Measurements from ENCODE around the gene GPC6.

Gene GPC6

DNA sequence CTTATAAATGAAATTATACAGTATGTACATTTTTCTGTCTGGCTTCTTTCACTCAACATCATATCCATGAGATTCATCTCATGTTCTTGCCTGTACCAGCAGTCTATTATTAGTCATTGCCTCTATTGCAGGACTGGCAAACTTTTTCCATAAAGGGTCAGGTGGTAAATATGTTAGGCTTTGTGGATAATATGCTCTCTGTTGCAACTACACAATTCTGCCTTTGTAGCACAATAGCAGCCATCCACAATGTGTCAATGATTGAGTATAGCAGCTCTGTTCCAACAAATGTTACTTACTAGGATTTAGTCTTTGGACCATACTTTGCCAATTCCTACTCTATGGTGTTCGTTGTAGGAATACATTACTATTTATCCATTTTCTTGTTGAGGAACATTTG, 948.5 kb downstream of the GPC6 start:
- in situ Hi-C loops (cut with HindIII; ENCODE audit: low sequenced_read_pairs): no loop called here
- H3K4me3 ChIP-seq (ENCODE audit: low read depth, low read length): no peak overlapping the region
- TF ChIP-seq, protein P1, sequence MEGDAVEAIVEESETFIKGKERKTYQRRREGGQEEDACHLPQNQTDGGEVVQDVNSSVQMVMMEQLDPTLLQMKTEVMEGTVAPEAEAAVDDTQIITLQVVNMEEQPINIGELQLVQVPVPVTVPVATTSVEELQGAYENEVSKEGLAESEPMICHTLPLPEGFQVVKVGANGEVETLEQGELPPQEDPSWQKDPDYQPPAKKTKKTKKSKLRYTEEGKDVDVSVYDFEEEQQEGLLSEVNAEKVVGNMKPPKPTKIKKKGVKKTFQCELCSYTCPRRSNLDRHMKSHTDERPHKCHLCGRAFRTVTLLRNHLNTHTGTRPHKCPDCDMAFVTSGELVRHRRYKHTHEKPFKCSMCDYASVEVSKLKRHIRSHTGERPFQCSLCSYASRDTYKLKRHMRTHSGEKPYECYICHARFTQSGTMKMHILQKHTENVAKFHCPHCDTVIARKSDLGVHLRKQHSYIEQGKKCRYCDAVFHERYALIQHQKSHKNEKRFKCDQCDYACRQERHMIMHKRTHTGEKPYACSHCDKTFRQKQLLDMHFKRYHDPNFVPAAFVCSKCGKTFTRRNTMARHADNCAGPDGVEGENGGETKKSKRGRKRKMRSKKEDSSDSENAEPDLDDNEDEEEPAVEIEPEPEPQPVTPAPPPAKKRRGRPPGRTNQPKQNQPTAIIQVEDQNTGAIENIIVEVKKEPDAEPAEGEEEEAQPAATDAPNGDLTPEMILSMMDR (IDR thresholded peaks at IDR 0.05; ENCODE audit: low read depth, low read length): no peak
- DNase-seq (ENCODE audit: low read depth, low spot score): no peak

GRCh38 chr13:94176561-94176960, 950.0 kb downstream of the GPC6 start:
- no peak overlapping the region for H3K4me3 ChIP-seq (ENCODE audit: low read depth, low read length)
- TF ChIP-seq, protein P1 (IDR thresholded peaks at IDR 0.05; ENCODE audit: low read depth, low read length): no peak
- in situ Hi-C loops (cut with HindIII; ENCODE audit: low sequenced_read_pairs): no loop called here
- peak; percentile 12 for DNase-seq (ENCODE audit: low read depth, low spot score)

DNA sequence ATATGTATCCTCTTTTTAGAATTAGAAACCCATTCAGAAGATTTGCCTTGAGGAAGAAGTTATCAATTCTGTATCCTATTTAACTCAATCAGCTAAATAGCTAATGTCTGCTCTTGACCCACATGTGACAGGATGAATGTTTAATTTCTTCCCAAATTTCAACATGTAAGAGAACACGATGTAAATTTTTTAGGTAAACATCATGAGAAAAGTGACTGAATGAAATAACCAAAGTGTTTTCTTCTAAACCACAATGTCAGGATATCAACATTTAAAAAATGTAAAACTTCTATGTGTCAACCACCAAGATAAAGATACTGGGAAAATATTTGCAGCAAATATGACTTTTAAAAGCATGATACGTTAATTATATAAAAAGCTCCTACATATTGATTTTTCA, 950.4 kb downstream of the GPC6 start:
- DNase-seq (ENCODE audit: low read depth, low spot score): no peak
- no peak overlapping the region for H3K4me3 ChIP-seq (ENCODE audit: low read depth, low read length)
- in situ Hi-C loops (cut with HindIII; ENCODE audit: low sequenced_read_pairs): no loop called here
- TF ChIP-seq, protein P1 (IDR thresholded peaks at IDR 0.05; ENCODE audit: low read depth, low read length): no peak

DNA sequence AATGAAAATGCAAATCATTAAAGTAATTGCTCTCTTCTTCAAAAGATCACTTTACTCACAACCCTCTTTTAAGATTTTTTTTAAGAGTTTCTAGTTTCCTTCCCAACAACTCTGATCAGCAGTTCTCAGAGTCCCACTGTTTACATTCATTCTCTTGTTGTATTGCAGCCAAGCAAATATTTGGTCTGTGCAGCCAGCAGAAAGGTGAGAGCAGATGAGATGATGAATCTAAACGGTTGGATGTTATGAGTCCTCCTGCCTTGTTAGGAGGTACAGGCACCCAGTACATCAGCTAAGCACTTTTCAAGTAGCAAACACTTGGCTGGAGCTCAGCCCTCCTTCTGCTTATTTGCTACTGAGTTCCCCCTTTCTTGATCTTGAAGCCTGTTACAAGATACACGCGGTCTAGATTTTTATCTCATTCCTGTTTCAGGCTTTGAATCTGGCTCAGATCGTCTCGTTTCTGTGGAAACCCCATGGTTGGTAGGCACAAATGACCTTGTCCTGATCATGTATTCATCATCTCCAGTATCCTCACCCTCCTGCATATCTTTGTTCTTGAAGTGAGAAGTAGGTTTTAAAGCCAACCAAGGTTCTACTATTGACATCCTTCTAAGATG, 952.1 kb downstream of the GPC6 start:
- in situ Hi-C loops (cut with HindIII; ENCODE audit: low sequenced_read_pairs): no loop called here
- TF ChIP-seq, protein P1 (IDR thresholded peaks at IDR 0.05; ENCODE audit: low read depth, low read length): no peak
- no peak for DNase-seq (ENCODE audit: low read depth, low spot score)
- no peak overlapping the region for H3K4me3 ChIP-seq (ENCODE audit: low read depth, low read length)

- in situ Hi-C loops (cut with HindIII; ENCODE audit: low sequenced_read_pairs): no loop called here
- TF ChIP-seq, protein P1 (IDR thresholded peaks at IDR 0.05; ENCODE audit: low read depth, low read length): no peak
- no peak overlapping the region for H3K4me3 ChIP-seq (ENCODE audit: low read depth, low read length)
- DNase-seq (ENCODE audit: low read depth, low spot score): no peak
Observed at GRCh38 chr13:94181461-94182107, 955.0 kb downstream of the GPC6 start.

GRCh38 chr13:94182185-94182761, 955.7 kb downstream of the GPC6 start:
- DNase-seq (ENCODE audit: low read depth, low spot score): no peak
- in situ Hi-C loops (cut with HindIII; ENCODE audit: low sequenced_read_pairs): no loop called here
- TF ChIP-seq, protein P1 (IDR thresholded peaks at IDR 0.05; ENCODE audit: low read depth, low read length): no peak
- H3K4me3 ChIP-seq (ENCODE audit: low read depth, low read length): no peak overlapping the region
